Stimulated activated CD4-positive, alpha-beta T cell treated with anti-CD3 and anti-CD28 coated beads, Interleukin-1b, Interleukin-23, amount 100 ng/mL, for 48 hours (primary cell): ENCODE measurements around the gene SNTB2.

Experiments
- DNase-seq: peaks from one replicate; pipeline ENCODE4 v3.0.0-alpha.2; 2020

The SNTB2 gene

DNA sequence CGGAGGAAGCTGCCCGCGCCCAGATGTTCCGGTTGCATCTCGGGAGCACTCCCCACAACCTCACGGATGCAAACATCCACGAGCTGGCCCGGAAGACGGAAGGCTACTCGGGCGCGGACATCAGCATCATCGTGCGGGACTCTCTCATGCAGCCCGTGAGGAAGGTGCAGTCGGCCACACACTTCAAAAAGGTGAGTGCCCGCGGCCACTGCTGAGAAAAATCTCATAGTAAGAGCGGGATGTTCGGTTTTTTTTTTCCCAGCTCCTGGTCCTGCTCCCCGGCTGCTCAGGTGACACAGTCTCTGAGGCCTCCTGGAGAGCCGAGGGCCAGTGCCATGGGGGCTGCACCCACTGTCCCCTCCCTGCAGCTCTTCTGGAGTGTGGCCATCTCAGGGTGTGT lies 134.1 kb downstream of the SNTB2 start:
- no peak for DNase-seq

DNA sequence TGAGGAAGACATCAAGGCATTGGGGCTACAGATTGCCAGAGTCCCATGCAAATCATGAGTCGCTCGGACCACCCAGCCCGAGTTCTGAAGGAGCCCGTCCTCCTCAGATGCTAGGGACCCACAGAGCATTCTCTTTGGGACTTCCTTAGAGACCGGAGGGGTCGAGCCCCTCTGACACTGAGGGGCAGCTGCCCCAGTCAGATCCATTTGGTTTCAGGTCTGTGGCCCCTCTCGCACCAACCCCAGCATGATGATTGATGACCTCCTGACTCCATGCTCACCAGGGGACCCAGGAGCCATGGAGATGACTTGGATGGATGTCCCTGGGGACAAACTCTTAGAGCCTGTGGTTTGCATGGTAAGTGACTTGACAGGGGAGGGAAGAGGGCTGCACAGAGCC lies 135.4 kb downstream of the SNTB2 start:
- no peak for DNase-seq

DNA sequence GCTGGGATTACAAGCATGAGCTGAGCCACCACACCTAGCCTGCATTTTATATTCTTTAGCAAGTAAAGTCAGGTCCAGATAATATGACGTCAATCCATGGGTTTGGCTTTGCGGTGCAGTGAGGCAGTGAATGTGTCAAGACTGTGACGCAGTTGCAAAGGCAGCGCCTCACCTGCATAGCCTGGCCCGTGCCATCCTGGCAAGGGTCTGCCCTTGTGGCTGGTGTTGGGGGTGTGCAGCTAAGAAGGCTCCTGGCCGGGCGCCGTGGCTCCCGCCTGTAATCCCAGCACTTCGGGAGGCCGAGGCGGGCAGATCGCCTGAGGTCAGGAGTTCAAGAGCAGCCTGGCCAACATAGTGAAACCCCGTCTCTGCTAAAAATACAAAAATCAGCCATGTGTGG lies 136.5 kb downstream of the SNTB2 start:
- DNase-seq = no peak

- DNase-seq = no peak
Measured at GRCh38 chr16:69324013-69324531, 137.1 kb downstream of the SNTB2 start.

- no peak for DNase-seq
Measured at GRCh38 chr16:69324585-69325253, 137.8 kb downstream of the SNTB2 start.

GRCh38 chr16:69325784-69326171 lies 138.8 kb downstream of the SNTB2 start:
- DNase-seq = no peak

- DNase-seq = no peak
Measured at GRCh38 chr16:69326172-69326873, 139.4 kb downstream of the SNTB2 start.

GRCh38 chr16:69327585-69328310 lies 140.8 kb downstream of the SNTB2 start:
- DNase-seq = no peak

GRCh38 chr16:69328854-69329316 lies 141.9 kb downstream of the SNTB2 start:
- no peak for DNase-seq

DNA sequence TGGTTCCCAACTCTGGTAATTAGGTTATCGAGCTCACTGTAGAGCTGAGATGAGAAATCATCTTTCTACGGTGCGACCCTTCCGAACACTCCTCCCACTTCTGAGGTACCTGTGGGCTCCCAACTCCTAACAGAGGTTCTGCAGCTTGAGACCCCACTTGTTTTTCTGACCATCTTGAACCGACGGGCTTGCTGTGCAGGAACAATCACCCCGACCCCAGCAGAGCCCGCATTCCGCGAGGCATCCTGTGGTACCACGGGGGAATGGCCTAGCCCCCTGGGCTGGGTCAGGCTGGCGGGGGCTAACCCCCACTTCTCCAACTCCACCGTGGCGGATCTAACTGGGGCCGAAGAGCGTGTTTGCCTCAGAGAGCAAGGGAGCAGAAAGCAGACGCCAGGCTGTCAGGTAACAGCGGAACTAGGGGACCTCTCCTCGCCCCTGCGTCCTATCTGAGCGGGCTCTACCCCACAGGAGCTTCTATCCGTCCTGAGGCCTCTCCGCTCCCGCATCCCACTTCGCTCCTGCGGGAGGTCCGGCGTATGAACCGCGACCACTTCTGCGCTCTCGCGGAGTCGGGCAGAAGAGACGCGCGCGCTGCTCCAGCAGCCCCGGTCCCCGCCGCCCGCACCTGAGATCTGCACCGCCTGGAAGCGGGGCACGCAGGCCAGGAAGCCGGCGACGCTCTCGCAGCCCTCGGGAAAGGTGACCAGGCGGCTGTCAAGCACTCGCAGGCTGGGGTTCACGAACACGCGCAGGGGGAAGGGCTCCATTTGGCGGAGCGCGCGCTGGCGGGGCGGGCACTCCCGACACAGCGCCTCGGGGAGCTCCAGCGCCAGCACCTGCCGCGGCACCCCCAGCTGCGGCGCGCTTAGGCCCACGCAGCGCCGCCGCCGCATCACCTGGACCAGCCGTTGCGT lies 142.7 kb downstream of the SNTB2 start:
- DNase-seq = peak; percentile 52

GRCh38 chr16:69330286-69331109 lies 143.5 kb downstream of the SNTB2 start, which contains the start of gene PDF:
PDF (minus strand) TSS chr16:69330588; CDS start chr16:69330570, 18 bp downstream.
- peak; percentile 81 for DNase-seq

- no peak for DNase-seq
Measured at GRCh38 chr16:69334696-69335095, 147.7 kb downstream of the SNTB2 start.

- no peak for DNase-seq
Measured at GRCh38 chr16:69338557-69339288, 151.8 kb downstream of the SNTB2 start.

GRCh38 chr16:69339289-69340094 lies 152.5 kb downstream of the SNTB2 start, which contains the start of the genes COG8 and NIP7:
COG8 (minus strand) TSS chr16:69339564; CDS start chr16:69339552, 12 bp downstream.
NIP7 (plus strand) TSS chr16:69339772; CDS start chr16:69339830, 58 bp downstream.
- DNase-seq = peak; percentile 94

DNA sequence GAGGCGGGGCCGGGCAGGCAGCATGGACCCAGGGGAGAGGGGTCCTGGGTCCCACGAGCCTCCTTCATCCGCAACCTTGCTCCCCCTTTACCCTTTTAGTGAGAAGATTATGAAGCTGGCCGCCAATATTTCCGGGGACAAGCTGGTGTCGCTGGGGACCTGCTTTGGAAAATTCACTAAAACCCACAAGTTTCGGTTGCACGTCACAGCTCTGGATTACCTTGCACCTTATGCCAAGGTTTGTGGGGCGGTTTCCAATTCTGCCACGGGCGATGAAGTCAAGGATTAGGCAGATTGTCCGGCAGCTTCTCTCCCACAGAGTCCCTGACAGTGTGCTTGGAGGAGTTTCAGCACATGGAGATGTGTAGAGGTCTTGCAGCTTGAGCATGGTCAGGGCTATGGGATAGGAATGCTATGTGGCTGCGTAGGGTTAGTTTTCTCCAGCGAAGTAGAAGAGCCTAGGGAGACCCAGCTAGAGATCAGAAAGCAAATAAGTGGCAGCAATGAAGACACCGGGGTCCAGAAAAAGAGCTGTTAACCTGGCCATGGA lies 153.2 kb downstream of the SNTB2 start:
- DNase-seq = peak; percentile 22

GRCh38 chr16:69344171-69344570 lies 157.2 kb downstream of the SNTB2 start:
- no peak for DNase-seq

GRCh38 chr16:69345923-69346322 lies 159.0 kb downstream of the SNTB2 start:
- DNase-seq = no peak

- DNase-seq = no peak
Measured at GRCh38 chr16:69346683-69347082, 159.7 kb downstream of the SNTB2 start.

GRCh38 chr16:69348222-69348621 lies 161.3 kb downstream of the SNTB2 start:
- no peak for DNase-seq
